ES-I3 (cell line): Measurements from ENCODE around the gene SLC26A11.
"Not testable (repeated sequence)": the region's sequence is repeated elsewhere in the genome, so short reads cannot be mapped to it uniquely, and the experiment has no call there.

ENCODE experiments used
- H3K36me3 ChIP-seq: 2 replicates; pipeline ENCODE4 v1.6.1; 2013; ENCODE audit warnings: mild to moderate bottlenecking, low read length, control low read depth, moderate library complexity; ENCODE audit not compliant: insufficient read depth
- H3K4me1 ChIP-seq: 2 replicates; pipeline ENCODE4 v1.6.1; 2013; ENCODE audit warnings: mild to moderate bottlenecking, control low read depth, low read length; ENCODE audit not compliant: insufficient read depth
- H3K9ac ChIP-seq: 2 replicates; pipeline ENCODE4 v1.6.1; 2013; ENCODE audit warnings: low read depth, mild to moderate bottlenecking, low read length, moderate library complexity
- H3K9me3 ChIP-seq: 2 replicates; pipeline ENCODE4 v1.6.1; 2013; ENCODE audit warnings: mild to moderate bottlenecking, low read length, moderate library complexity; ENCODE audit not compliant: control insufficient read depth, insufficient read depth

The SLC26A11 gene

DNA sequence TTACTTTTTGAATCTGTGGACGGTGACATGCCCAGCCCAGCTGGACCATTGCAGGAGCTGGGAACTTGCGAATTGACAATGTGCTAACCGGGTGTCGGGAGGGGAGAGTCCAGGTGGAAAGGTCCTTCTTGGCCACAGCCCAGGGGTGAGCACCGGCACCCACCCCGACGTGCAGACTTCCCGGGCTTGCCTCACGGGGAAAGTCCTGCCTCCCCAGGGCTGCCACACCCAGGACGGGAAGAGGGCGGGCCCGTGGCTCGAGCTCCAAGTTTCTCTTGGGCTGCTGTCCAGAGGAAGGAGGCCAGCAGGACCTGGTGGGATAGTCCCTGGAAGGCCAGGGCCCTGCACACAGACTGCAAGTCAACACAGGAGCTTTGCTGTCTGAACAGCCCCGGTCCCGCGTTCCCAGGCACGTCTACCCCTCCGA lies 32.7 kb upstream of the SLC26A11 start:
- H3K36me3 ChIP-seq, result no peaks in the 10 kb centered on the region
- H3K9me3 ChIP-seq, result no peaks in the 10 kb centered on the region
- H3K9ac ChIP-seq, result no peak overlapping the region
- no peaks in the 10 kb centered on the region for H3K4me1 ChIP-seq

GRCh38 chr17:80189611-80190010 lies 30.6 kb upstream of the SLC26A11 start:
- H3K9me3 ChIP-seq, result no peaks in the 10 kb centered on the region
- no peaks in the 10 kb centered on the region for H3K36me3 ChIP-seq
- H3K9ac ChIP-seq, result no peak overlapping the region
- no peaks in the 10 kb centered on the region for H3K4me1 ChIP-seq

DNA sequence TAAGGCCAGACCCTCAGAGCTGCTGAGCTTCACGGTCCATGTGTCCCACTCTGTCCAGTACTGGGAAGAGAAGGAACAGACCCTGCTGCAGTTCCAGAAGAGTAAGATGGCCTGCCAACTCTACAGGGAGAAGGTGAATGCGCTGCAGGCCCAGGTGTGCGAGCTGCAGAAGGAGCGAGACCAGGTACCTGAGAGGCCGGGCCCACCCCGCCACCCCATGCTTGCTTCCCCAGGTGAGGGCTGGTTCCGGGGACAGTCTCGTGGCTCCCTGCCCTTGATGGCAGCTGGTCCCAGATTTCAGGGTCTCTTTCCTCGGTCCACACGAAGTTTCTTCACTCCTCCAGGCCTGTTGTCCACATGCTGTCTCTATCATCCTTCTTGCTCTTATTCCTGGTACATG lies 29.5 kb upstream of the SLC26A11 start:
- Histone ChIP-seq H3K36me3 (no peaks in the 10 kb centered on the region), H3K9ac (no peak overlapping the region), H3K4me1 (no peaks in the 10 kb centered on the region), H3K9me3 (no peaks in the 10 kb centered on the region)

GRCh38 chr17:80191192-80191591 lies 29.0 kb upstream of the SLC26A11 start:
- no peaks in the 10 kb centered on the region for H3K9me3 ChIP-seq
- no peaks in the 10 kb centered on the region for H3K4me1 ChIP-seq
- H3K36me3 ChIP-seq, result no peaks in the 10 kb centered on the region
- H3K9ac ChIP-seq, result no peak overlapping the region

DNA sequence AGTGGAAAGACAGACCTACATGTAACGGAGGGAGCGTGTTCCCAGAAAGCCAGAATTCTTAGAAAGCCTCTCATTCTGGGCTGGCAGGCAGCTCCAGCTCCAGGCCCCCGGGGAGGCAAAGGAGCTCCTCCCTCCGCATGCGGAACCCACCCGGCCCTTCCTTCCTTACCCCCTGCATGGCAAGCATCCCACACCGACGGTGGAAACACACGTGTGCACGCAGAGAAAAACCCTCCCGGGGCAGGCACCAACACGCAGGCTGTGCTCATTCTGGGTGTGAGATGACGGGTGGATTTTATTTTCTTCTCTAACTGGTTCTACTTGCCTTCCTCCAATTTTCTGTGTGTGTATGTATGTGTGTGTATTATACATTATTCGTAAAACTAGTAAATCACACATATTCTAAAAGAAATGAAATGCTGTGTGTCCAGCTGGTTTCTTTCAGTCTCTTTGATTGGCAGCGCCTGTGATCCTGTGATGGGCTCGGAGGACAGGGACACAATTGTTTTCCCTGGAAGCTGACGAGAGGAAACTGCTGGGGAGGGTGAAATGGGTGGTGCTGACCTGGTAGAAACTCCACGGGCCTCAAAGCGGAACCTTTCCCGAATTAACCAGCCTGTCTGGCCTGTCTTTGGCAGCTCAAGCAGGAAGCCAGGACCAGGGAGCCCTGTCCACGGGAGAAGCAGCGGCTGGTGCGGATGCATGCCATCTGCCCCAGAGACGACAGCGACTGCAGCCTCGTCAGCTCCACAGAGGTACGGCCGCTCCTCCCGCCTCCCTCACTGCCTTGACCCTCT lies 28.2 kb upstream of the SLC26A11 start:
- no peak overlapping the region for H3K9ac ChIP-seq

GRCh38 chr17:80195141-80195540 lies 25.1 kb upstream of the SLC26A11 start:
- Histone ChIP-seq H3K9ac (no peak overlapping the region), H3K4me1 (peaks cover 7% of the 10 kb centered on the region; the same call in 1 of the 2 replicates), H3K36me3 (no peaks in the 10 kb centered on the region), H3K9me3 (no peaks in the 10 kb centered on the region)

More for the DNA sequence above, 28.2 kb upstream of the SLC26A11 start:
- Histone ChIP-seq H3K36me3 (no peaks in the 10 kb centered on the region), H3K9me3 (no peaks in the 10 kb centered on the region), H3K4me1 (no peaks in the 10 kb centered on the region)

GRCh38 chr17:80195671-80196529 lies 24.3 kb upstream of the SLC26A11 start:
- H3K4me1 ChIP-seq, result peaks cover 7% of the 10 kb centered on the region; the same call in 1 of the 2 replicates
- no peak overlapping the region for H3K9ac ChIP-seq
- H3K36me3 ChIP-seq, result no peaks in the 10 kb centered on the region
- no peaks in the 10 kb centered on the region for H3K9me3 ChIP-seq

DNA sequence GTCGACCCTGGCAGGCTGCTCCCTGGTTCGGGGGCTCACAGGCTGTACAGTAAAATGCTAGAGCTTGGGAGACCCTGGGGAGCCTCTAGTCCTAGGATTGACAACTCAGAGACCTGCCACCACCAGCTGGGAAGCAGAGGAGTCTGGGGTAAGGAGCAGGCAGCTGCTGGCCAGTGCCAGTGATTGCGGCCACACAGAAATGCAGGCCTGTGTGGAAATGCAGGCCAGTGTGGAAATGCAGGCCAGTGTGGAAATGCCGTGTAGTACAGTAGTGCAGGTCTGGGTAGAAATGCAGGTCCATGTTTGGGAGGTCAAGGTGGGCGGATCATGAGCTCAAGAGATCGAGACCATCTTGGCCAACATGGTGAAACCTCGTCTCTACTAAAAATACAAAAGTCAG lies 23.6 kb upstream of the SLC26A11 start:
- H3K4me1 ChIP-seq, result peaks cover 7% of the 10 kb centered on the region; the same call in 1 of the 2 replicates
- no peak overlapping the region for H3K9ac ChIP-seq
- H3K9me3 ChIP-seq, result no peaks in the 10 kb centered on the region
- H3K36me3 ChIP-seq, result no peaks in the 10 kb centered on the region

DNA sequence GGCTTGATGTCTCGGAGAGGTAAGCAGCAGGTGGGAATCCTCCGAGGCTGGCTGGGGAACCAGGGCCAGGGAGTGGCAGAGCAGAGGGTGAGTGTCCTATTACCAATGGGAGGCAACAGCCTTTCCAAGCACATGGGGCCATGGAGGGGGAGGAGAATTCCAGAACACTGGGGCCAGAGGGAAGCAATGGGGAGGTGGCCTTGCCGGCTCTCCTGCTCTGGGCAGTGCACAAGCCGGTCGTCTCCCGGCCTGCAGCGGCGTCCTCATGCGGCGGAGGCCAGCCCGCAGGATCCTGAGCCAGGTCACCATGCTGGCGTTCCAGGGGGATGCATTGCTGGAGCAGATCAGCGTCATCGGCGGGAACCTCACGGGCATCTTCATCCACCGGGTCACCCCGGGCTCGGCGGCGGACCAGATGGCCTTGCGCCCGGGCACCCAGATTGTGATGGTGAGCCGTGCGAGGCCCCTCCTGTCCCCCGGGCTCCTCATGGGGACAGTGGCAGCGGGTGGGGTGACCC lies 22.0 kb upstream of the SLC26A11 start:
- Histone ChIP-seq H3K9ac (no peak overlapping the region), H3K4me1 (peaks cover 7% of the 10 kb centered on the region; the same call in 1 of the 2 replicates)

DNA sequence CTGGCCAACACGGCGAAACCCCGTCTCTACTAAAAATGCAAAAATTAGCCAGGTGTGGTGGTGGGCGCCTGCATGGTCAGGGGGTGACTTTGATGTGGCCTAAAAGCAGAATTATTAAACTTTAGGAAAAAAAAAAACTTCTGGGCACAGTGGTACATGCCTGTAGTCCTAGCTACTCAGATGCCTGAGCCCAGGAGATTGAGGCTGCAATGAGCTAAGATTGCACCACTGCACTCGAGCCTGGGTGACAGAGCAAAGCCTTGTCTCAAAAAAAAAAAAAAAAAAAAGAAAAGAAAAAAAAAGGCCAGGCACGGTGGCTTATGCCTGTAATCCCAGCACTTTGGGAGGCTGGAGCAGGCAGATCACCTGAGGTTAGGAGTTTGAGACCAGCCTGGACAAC lies 20.9 kb upstream of the SLC26A11 start:
- not testable (repeated sequence) for H3K9ac ChIP-seq, H3K9me3 ChIP-seq, H3K36me3 ChIP-seq
- peaks cover 13% of the 10 kb centered on the region; the same call in 1 of the 2 replicates for H3K4me1 ChIP-seq

More for the DNA sequence above, 22.0 kb upstream of the SLC26A11 start:
- Histone ChIP-seq H3K9me3 (no peaks in the 10 kb centered on the region), H3K36me3 (no peaks in the 10 kb centered on the region)

DNA sequence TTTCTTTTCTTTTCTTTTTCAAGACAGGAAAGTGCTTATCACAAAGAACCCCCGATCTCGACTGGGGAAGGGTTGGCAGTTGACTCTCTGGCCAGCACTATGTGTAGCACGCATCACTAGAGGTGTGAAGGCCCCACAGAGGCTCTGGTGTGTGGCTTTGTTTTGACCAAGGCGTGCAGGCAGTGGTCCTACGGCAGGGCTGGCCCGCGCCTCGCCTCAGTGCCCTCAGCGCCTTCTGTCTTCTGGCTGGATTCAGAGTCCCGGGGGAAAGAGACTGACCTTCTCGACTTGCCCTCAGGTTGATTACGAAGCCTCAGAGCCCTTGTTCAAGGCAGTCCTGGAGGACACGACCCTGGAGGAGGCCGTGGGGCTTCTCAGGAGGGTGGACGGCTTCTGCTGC lies 18.8 kb upstream of the SLC26A11 start:
- Histone ChIP-seq H3K9me3 (no peaks in the 10 kb centered on the region), H3K36me3 (peaks cover 2% of the 10 kb centered on the region; the same call in 1 of the 2 replicates), H3K4me1 (peaks cover 21% of the 10 kb centered on the region; the same call in 1 of the 2 replicates), H3K9ac (no peak overlapping the region)

- Histone ChIP-seq H3K9ac (no peak overlapping the region), H3K9me3 (no peaks in the 10 kb centered on the region), H3K4me1 (peaks cover 21% of the 10 kb centered on the region; the same call in 1 of the 2 replicates), H3K36me3 (peaks cover 2% of the 10 kb centered on the region; the same call in 1 of the 2 replicates)
These were observed 18.0 kb upstream of the SLC26A11 start for GRCh38 chr17:80202197-80202596.

- Histone ChIP-seq H3K36me3 (peaks cover 2% of the 10 kb centered on the region; the same call in 1 of the 2 replicates), H3K4me1 (peaks cover 14% of the 10 kb centered on the region; the same call in 1 of the 2 replicates), H3K9ac (no peak overlapping the region), H3K9me3 (no peaks in the 10 kb centered on the region)
These were observed 16.7 kb upstream of the SLC26A11 start for GRCh38 chr17:80203471-80203963.
